Endothelial cell of umbilical vein (primary cell): ENCODE data around the gene SOX5.

Source experiments
- CTCF ChIP-seq, 2 donors: IDR thresholded peaks; 1 replicate in 1 of 2; 2 replicates in 1 of 2; pipeline ENCODE4 v1.5.1; 2011; ENCODE audit warnings: low read length in 2 of 2, mild to moderate bottlenecking in 2 of 2, moderate library complexity in 2 of 2, control low read depth in 1 of 2, inconsistent platforms in 1 of 2, low read depth in 1 of 2; ENCODE audit not compliant: insufficient read depth in 1 of 2; ENCODE audit errors: extremely low read depth in 1 of 2
- EZH2 ChIP-seq: IDR thresholded peaks from 2 replicates; pipeline ENCODE4 v1.6.1; 2012; ENCODE audit warnings: borderline replicate concordance, low read depth, mild to moderate bottlenecking, moderate library complexity, low read length, inconsistent platforms; ENCODE audit not compliant: severe bottlenecking
- POLR2A ChIP-seq: IDR thresholded peaks from 2 replicates; pipeline ENCODE4 v1.6.1; 2012; ENCODE audit warnings: low read depth, mild to moderate bottlenecking, control low read depth, low read length
- POLR2AphosphoS5 ChIP-seq: IDR thresholded peaks from 2 replicates; pipeline ENCODE4 v1.6.1; 2012; ENCODE audit warnings: low read depth, mild to moderate bottlenecking, control low read depth, low read length, moderate library complexity; ENCODE audit not compliant: insufficient read depth

- no peak for TF ChIP-seq EZH2
- no peak for TF ChIP-seq POLR2A
- TF ChIP-seq CTCF (IDR thresholded peaks at IDR 0.05; ENCODE audit: extremely low read depth in 1 of 2, insufficient read depth in 1 of 2, low read depth in 1 of 2, low read length in 2 of 2), result no peak
- TF ChIP-seq POLR2AphosphoS5, result no peak
Observed at GRCh38 chr12:23959826-23960225, 10.4 kb upstream of the SOX5 start.
